ENCODE measurements around the gene FAM171A2. TPM values are rescaled to one million over a fixed set of nuclear protein-coding genes. Genes with fewer than 3 reads are reported as not detected.

Gene FAM171A2
- total and polyA plus RNA-seq, 2 donors = 0.84 to 5.7 TPM

- no peak for DNase-seq (ENCODE audit: extremely low spot score)
- Histone ChIP-seq H3K36me3 (ENCODE audit: insufficient read depth) (no peaks in the 10 kb centered on the region), H3K4me1 (ENCODE audit: insufficient read depth) (no peaks in the 10 kb centered on the region), H3K27ac (ENCODE audit: low read depth) (no peak overlapping the region), H3K4me3 (ENCODE audit: low read depth, low read length) (no peak overlapping the region)
- WGBS = 87% methylated on average over 2 of the region's 2 CpGs
Measured at GRCh38 chr17:44310188-44310587, 53.5 kb downstream of the FAM171A2 start.

DNA sequence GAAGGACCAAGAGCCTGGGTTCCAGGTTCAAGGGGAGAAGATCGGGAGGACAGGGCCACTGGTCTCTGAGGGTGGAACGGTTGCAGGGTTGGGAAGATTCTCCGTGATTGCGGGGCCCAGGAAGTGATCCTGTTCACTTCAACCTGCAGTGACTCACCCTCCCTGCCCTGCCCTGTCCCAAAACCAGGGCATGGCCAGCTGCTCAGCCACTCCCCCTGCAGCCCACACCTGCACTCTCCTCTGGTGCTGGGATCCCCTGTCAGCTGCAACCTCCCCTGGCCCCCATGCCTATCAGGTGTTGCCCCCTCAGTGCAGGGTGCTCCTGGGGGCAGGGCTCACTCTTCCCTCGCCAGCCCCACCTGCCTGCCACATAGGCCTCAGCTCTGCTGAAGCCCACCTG lies 54.2 kb downstream of the FAM171A2 start:
- Histone ChIP-seq H3K4me1 (ENCODE audit: insufficient read depth) (no peaks in the 10 kb centered on the region), H3K36me3 (ENCODE audit: insufficient read depth) (no peaks in the 10 kb centered on the region), H3K4me3 (ENCODE audit: low read depth, low read length) (no peak overlapping the region), H3K27ac (ENCODE audit: low read depth) (no peak overlapping the region)
- WGBS = 58% methylated on average over 5 of the region's 5 CpGs
- no peak for DNase-seq (ENCODE audit: extremely low spot score)

DNA sequence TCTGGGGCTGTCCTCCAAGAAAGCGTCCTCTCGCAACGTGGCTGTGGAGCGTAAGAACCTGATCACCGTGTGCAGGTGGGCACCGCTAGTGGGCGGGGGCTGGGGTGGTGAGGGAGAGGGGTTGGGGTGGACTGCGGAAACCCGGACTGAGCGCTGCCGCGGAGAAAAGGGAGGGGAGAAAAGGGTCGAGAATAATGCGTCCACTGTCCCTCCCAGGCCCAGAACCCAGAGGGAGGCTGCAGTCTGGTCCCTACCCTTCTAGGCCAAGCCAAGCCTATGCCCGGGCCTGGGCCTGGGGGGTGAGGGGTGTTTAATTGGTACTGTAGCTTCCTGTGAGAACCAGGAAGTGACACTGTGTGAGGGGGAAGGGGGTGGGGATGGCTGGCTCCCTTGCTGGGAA lies 54.8 kb downstream of the FAM171A2 start:
- Histone ChIP-seq H3K4me1 (ENCODE audit: insufficient read depth) (no peaks in the 10 kb centered on the region), H3K36me3 (ENCODE audit: insufficient read depth) (no peaks in the 10 kb centered on the region), H3K27ac (ENCODE audit: low read depth) (no peak overlapping the region), H3K4me3 (ENCODE audit: low read depth, low read length) (peak overlapping the region; percentile 14)
- 2% methylated on average over 15 of the region's 15 CpGs for WGBS
- no peak for DNase-seq (ENCODE audit: extremely low spot score)

GRCh38 chr17:44308320-44308818 lies 55.3 kb downstream of the FAM171A2 start, which contains the start of gene RUNDC3A:
Gene RUNDC3A (plus strand): TSS chr17:44308601. CDS start chr17:44308833, 232 bp downstream.
- Histone ChIP-seq H3K4me3 (ENCODE audit: low read depth, low read length) (peak within 1 kb of the TSS; percentile 14), H3K27ac (ENCODE audit: low read depth) (no peak within 1 kb of the TSS), H3K36me3 (ENCODE audit: insufficient read depth) (no peaks in the 10 kb centered on the region), H3K4me1 (ENCODE audit: insufficient read depth) (no peaks in the 10 kb centered on the region)
- WGBS = under 1% methylated on average over 39 of the region's 39 CpGs
- peak; percentile 66 for DNase-seq (ENCODE audit: extremely low spot score)

DNA sequence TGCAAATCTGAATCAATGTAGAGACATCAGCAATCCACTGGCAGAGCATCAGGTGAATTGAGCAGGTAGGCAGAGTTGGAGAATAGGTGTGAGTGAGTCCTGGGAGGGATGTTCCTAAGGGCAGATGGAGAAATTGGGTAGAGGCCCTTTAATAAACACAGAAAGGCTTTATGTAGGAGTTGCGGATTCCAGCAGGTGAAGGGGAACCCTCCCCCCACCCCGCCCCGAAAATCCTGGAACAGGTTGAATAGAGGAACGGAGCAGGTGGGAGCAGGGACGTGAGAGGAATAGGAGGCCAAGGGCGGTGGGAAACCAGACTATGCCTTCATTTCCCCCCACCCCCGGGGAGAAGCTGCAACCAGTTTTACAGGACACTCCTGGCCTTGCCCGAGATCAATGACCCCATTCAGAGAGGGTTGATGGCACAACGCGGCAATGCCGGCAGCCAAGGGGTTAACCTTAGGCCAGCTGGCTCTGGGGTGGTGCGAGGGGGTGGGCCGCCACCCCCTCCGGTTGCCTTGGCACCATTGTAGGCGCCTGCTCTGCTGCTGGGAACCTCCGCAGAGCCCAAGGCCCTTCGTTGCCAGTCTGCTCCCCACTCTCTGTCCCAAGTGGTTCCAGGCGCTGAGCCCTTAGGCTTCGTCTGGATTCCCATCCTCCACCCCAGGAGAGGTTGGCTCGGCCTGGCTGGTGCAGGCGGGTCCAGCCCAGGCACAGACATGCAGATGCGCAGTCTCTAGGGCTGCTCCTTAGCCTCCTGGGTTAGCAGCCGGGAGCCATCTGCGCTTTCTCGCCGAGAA lies 56.1 kb downstream of the FAM171A2 start:
- Histone ChIP-seq H3K4me1 (ENCODE audit: insufficient read depth) (no peaks in the 10 kb centered on the region), H3K4me3 (ENCODE audit: low read depth, low read length) (peak overlapping the region; percentile 14), H3K27ac (ENCODE audit: low read depth) (no peak overlapping the region), H3K36me3 (ENCODE audit: insufficient read depth) (no peaks in the 10 kb centered on the region)
- DNase-seq (ENCODE audit: extremely low spot score) = no peak
- 2% methylated on average over 26 of the region's 26 CpGs for WGBS

- no peak overlapping the region for H3K4me3 ChIP-seq (ENCODE audit: low read depth, low read length)
- H3K36me3 ChIP-seq (ENCODE audit: insufficient read depth) = no peaks in the 10 kb centered on the region
- no peak for DNase-seq (ENCODE audit: extremely low spot score)
- no peak overlapping the region for H3K27ac ChIP-seq (ENCODE audit: low read depth)
- H3K4me1 ChIP-seq (ENCODE audit: insufficient read depth) = no peaks in the 10 kb centered on the region
Measured at GRCh38 chr17:44304651-44305050, 59.0 kb downstream of the FAM171A2 start.

Small RNA genes lying within 50 kb of the gene (small RNA-seq; reads per million reads assigned to genes)
- gene RF00012 = not detected
- not detected for gene RN7SL258P
- gene RNU6-453P = not detected

Other genes starting within 250 kb of the FAM171A2 start
- gene HDAC5, start 240.2 kb downstream of the FAM171A2 start, total RNA-seq = 26.9 TPM
- 43.3 TPM for gene HDAC5, start 240.2 kb downstream of the FAM171A2 start, polyA plus RNA-seq
- 1.5 TPM for gene HROB, start 221.9 kb downstream of the FAM171A2 start, total RNA-seq
- gene HROB, start 221.9 kb downstream of the FAM171A2 start, polyA plus RNA-seq = 0.87 TPM
- 0.69 TPM for gene ASB16, start 193.1 kb downstream of the FAM171A2 start, total RNA-seq
- 1.2 TPM for gene ASB16, start 193.1 kb downstream of the FAM171A2 start, polyA plus RNA-seq
- 20.2 TPM for gene TMUB2, start 176.9 kb downstream of the FAM171A2 start, total RNA-seq
- 48.7 TPM for gene TMUB2, start 176.9 kb downstream of the FAM171A2 start, polyA plus RNA-seq
- gene ATXN7L3, start 164.0 kb downstream of the FAM171A2 start, total RNA-seq = 20.0 TPM
- 47.4 TPM for gene ATXN7L3, start 164.0 kb downstream of the FAM171A2 start, polyA plus RNA-seq
- 54.4 TPM for gene UBTF, start 144.2 kb downstream of the FAM171A2 start, total RNA-seq
- gene UBTF, start 144.2 kb downstream of the FAM171A2 start, polyA plus RNA-seq = 76.9 TPM
- 6.7 TPM for gene SLC4A1, start 95.7 kb downstream of the FAM171A2 start, total RNA-seq
- gene SLC4A1, start 95.7 kb downstream of the FAM171A2 start, polyA plus RNA-seq = not detected
- 2.0 TPM for gene RUNDC3A, start 55.3 kb downstream of the FAM171A2 start, total RNA-seq
- 1.8 TPM for gene RUNDC3A, start 55.3 kb downstream of the FAM171A2 start, polyA plus RNA-seq
- 27.9 TPM for gene SLC25A39, start 39.0 kb downstream of the FAM171A2 start, total RNA-seq
- gene SLC25A39, start 39.0 kb downstream of the FAM171A2 start, polyA plus RNA-seq = 74.9 TPM
- 155 TPM for gene GRN, start 18.6 kb downstream of the FAM171A2 start, total RNA-seq
- 241 TPM for gene GRN, start 18.6 kb downstream of the FAM171A2 start, polyA plus RNA-seq
- 2.3 TPM for gene ITGA2B, start 25.8 kb upstream of the FAM171A2 start, total RNA-seq
- gene ITGA2B, start 25.8 kb upstream of the FAM171A2 start, polyA plus RNA-seq = 0.56 TPM
- 63.4 TPM for gene GPATCH8, start 139.6 kb upstream of the FAM171A2 start, total RNA-seq
- gene GPATCH8, start 139.6 kb upstream of the FAM171A2 start, polyA plus RNA-seq = 19.3 TPM
- 9.8 TPM for gene FZD2, start 193.6 kb upstream of the FAM171A2 start, total RNA-seq
- 14.7 TPM for gene FZD2, start 193.6 kb upstream of the FAM171A2 start, polyA plus RNA-seq

Measured in urinary bladder (tissue), 4 donors.